ENCODE results near the gene BAIAP2. TPM values are rescaled to one million over a fixed set of nuclear protein-coding genes. Genes with fewer than 3 reads are reported as not detected.

BAIAP2 gene
- total RNA-seq, 1 experiment from 2014 or later, result 47.7 TPM

DNA sequence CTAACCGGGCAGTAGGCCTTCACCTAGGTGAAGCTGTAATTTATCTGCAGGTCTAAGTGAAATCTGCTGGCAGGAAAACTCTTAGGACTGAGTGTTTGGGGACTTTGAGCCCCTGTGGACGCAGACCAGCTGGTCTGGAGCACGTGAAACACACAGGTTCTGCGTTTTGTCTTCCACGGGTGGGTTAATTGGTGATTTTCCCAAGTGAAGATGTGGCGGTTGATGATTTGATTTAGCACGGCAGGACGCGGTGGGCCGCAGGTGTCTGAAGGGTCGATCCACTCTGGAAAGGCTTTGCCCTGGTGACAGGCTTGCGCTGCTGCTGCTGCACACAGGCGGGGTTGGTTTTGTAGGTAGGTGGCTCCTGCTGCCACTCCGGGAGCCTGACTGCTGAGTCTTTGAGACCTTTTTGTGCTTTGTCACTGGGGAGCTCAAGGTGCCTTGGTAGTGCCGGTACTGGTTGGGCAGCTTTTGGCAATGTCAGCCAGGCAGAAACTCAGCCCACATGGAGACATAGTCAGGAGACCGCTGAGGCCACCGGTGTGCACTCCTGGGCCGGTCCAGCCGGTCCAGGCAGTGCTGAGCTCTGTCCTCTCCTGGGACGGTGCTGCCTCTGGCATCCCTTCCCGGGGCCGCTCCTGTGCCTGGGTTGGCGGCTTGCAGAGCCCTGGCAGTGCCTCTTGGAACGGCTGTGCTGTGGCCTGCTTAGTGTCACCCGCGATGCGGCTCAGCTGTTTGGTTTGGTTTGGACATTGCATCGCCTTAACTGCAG lies 2.3 kb downstream of the BAIAP2 start:
- DNase-seq (ENCODE audit: low spot score), result no peak

DNA sequence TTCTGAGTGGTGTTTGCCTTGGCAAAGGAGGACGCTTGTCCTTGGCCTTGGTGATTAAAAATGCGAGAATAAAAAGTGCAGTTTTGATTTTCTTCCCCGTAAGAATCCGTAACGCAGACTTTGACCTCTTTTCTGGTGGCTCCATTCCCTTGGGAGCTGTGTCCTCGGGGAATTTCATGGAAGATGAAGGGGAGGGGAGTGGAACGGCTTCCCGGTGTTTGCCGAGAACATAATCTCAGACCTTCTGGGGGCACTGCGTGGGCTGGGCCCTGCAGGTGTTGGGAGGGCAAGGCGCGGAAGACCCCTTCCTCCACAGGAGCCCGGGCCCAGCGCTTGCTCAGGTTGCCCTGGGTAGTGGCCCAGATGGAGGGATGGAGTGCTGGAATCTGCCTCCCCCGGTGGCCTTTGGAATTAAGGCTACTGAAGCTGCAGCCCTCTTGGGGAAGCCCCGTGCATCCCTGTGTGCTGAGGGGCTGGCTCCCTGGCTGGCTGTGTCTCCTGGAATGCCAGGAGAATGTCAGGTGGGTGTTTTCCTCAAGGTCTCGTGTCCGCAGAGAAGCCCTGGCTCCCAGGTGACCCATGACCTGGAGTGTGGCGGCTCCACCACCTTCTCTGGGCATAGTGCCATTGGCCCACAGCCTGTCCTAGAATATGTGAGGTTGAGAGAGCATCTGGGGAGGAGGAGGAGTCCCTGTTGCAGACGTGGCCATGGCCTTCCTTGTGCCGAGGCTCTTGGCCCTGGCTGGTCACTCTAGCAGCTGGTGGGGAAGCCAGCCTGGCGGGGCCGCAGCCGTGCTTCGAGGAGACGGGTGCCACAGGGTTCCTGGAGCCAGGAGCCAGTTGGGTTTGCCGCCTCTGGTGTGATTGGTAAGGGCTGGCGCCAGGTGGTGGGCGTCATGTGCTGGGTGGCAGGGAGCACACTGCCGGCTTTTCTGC lies 3.1 kb downstream of the BAIAP2 start:
- no peak for DNase-seq (ENCODE audit: low spot score)

DNA sequence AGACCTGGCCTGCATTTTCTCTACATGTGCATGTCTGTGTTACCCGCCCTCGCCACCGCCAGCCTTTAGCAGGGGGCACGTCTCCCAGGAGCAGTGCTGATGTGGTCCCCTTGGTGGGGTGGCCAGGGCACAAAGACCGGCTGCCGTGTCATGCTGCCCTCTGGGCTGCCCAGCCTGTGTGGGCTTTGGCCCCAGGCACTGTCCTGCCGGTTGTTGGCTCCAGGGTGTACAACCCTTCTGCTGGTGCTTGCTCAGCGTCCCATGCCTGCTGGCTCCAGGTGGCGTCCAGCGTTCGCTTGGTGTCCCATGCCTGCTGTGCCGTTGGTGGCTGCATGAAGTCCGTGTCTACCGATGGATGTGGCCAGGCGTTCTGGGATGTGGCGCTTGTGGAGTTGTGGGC lies 4.1 kb downstream of the BAIAP2 start:
- no peak for DNase-seq (ENCODE audit: low spot score)

- peak; percentile 56 for DNase-seq (ENCODE audit: low spot score)
Observed at GRCh38 chr17:81039854-81040758, 5.2 kb downstream of the BAIAP2 start.

- DNase-seq (ENCODE audit: low spot score), result no peak
Observed at GRCh38 chr17:81040791-81041337, 5.9 kb downstream of the BAIAP2 start.

DNA sequence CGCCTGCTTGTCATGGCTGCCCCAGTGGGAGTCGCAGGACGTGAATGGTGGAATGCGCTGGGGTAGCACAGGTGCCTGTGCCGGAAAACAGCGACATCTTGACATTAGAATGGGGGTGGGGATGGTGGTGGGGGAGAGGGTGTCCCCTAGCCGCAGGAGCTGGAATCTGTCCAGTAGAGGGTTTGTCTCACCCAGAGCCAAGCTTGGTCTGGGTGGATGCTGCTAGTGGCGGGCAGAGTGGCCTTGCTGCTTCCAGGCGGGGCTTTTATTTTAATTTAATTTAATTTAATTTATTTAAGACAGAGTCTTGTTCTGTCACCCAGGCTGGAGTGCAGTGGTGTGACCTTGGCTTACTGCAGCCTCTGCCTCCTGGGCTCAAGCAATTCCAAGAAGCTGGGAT lies 7.7 kb downstream of the BAIAP2 start:
- no peak for DNase-seq (ENCODE audit: low spot score)

DNA sequence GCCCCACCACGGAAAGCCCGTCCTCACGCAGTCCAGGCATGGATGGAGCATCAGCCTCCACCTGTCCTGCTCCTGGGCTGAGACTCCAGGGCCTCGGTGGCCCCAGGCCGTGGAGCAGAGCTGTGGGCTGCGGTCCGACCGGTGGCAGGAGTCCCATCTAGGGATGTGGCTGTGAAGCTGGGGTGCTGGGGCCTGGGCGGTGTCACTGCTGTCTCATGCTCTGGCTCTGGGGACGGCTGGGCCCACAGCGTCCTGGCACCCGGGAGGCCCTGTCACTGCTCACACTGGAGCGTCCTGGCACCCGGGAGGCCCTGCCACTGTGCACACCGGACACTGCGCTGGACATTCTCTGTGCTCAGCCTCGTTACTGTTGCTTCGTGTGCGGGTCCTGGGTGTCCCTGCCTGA lies 8.4 kb downstream of the BAIAP2 start:
- no peak for DNase-seq (ENCODE audit: low spot score)

DNA sequence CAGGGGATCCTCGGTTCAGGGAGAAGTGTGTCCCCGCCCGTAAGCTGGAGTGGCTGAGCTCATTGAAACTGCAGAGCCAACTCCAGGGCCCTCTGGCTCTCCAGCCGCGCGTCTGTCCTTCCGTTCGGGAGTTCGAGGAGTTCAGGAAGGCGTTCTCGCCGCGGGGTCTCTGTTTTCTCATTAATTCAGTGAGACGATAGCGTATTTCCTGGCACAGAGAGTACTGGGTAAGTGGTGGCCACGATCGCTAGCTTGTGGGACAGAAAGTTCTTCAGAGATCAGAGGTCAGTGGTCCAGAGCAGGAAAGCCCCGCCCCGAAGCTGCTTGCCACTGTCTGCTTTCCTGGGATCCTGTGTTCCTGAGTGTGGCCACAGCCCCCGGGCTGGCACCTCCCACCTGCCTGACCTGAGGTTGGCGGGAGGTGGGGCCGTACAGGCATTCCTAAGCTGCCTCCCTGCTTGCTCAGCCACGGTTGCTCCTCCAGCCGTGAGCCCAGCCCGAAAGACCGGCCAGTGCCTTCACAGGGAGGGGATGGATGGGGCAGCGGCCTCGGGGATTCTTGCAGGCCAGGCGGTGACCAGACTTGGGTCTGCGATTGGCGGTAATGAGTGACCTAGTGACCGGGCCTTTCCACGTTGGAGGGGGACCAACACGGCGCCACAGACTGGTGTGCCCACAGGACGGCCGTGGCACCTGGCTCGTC lies 8.9 kb downstream of the BAIAP2 start:
- no peak for DNase-seq (ENCODE audit: low spot score)

GRCh38 chr17:81044428-81044763 lies 9.4 kb downstream of the BAIAP2 start:
- no peak for DNase-seq (ENCODE audit: low spot score)

- DNase-seq (ENCODE audit: low spot score), result peak; percentile 55
Observed at GRCh38 chr17:81044764-81045589, 10.0 kb downstream of the BAIAP2 start.

- no peak for DNase-seq (ENCODE audit: low spot score)
Observed at GRCh38 chr17:81045590-81046095, 10.7 kb downstream of the BAIAP2 start.

- DNase-seq (ENCODE audit: low spot score), result no peak
Observed at GRCh38 chr17:81046132-81046769, 11.3 kb downstream of the BAIAP2 start.

DNA sequence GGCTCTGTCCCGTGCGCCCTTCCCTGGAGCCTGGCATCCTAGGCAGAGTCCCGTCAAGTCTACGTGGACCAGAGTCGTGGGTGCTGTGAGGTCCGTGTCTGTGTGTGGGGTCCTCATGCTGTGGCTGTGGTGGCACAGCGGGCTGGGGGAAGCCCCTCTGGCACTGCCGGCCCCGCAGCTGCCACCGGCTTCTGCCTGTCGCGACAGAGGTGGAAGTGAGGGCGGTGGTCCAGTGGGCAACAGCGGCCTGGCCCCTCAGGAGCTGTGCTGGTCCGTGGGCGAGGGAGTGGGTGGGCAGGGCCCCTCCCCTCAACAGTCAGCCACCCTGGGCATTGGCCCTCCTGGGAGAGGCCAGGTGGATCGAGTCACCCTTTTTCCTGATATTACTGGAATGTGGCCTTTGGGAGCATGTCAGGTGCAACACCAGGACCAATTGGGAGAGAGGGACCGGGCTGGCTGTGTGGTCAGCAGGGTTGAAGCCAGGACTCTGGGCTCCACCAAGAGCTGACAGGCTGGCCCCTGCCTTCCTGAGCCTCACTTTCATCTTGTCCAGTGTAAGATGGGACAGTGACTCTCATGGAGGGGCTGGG lies 11.9 kb downstream of the BAIAP2 start:
- DNase-seq (ENCODE audit: low spot score), result no peak

DNA sequence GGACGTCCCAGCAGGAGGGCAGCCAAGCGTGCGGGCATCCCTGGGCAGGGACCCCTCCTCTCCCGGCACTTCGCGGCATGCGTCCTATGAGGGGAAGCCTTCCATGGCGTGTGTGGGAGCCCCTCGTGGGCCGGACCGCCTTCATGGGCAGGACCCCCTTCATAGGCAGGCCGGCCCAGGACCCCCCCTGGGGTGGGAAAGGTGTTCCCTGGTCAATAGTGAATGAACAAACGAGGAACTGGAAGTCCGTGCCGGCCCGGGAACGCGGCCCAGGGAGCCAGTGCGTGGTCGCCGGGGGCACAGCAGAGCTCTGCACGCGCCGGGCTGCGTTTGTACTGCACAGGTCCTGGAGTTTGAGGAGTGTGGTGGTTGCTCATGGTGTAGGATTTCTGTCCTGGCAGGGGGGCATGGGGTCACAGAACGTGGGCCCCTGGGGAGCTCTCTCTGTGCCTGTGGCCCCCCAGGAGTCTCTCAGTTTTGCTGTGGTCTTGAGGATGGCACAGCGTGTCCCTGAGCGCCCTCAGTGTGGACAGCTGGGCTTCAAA lies 13.9 kb downstream of the BAIAP2 start:
- DNase-seq (ENCODE audit: low spot score), result no peak

- DNase-seq (ENCODE audit: low spot score), result no peak
Observed at GRCh38 chr17:81049372-81049911, 14.5 kb downstream of the BAIAP2 start.

GRCh38 chr17:81049973-81050551 lies 15.1 kb downstream of the BAIAP2 start:
- DNase-seq (ENCODE audit: low spot score), result peak; percentile 97

- peak; percentile 69 for DNase-seq (ENCODE audit: low spot score)
Observed at GRCh38 chr17:81050645-81051625, 16.0 kb downstream of the BAIAP2 start.
